HG03045 (cell line): Measurements from ENCODE around the gene PPIP5K2.
"Not testable (repeated sequence)": the region's sequence is repeated elsewhere in the genome, so short reads cannot be mapped to it uniquely, and the experiment has no call there.

Experiments
- ATAC-seq: cut with Tn5 transposase; IDR thresholded peaks from one replicate; pipeline ENCODE4 v1.9.1; 2021; ENCODE audit warnings: mild to moderate bottlenecking, moderate library complexity; ENCODE audit not compliant: unreplicated experiment

PPIP5K2 gene

DNA sequence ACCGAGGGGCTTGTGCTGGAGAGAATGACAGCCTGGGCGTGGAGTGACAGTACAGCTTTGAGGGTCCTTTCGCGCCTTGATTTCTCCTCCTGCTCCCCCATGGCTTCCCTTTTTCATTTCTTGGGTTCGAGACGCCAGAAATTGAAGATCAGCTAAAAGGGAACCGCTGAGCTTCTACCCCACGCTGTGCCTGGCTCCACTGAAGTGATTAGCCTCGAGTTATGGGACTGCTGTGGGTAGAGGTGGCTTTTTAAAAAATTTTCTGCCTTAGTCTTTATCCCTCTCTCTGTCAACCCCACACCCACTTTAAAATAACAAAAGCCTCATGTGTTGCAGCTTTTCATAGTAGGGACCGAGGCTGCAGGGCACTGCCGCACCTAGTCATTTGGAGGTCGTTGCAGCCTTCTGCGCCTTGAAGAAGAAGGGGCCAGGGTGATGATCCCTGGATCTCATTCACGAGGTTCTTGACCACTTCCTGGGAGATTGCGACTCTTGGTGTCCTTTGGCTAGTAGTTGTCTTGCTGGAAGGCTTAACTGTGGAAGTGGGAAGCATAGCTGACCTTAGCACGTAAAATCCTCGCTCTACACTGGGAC is 603 bp downstream of the PPIP5K2 start:
- ATAC-seq, result no peak

DNA sequence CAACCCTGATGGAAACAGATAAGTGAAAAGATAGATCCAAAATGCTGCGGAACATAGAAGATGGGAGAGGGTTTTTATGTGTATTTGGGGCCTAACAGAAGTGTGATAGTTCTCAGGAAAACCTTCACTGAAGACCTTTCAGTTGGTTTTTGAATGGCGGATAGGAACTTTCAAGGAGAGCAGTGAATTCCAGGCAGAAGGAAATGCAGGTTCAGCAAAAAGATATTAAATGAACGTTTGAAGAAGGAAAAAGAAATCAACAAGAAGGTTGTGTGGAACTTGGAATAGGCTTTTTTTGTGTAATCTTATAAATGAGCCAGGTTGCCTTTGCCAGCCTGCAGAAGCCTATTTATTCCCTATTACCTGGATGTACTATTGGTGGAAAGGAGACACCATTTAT is 2.1 kb downstream of the PPIP5K2 start:
- no peak for ATAC-seq

DNA sequence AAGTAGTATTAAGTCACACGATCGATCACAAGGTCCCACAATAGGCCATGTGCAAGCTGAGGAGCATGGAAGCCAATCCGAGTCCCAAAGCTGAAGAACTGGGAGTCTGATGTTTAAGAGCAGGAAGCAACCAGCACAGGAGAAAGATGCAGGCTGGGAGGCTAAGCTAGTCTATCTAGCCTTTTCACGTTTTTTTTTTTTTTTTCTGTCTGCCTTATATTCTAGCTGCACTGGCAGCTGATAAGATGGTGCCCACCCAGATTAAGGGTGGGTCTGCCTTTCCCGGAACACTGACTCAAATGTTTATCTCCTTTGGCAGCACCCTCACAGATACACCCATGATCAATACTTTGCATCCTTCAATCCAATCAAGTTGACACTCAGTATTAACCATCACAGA is 6.5 kb downstream of the PPIP5K2 start:
- no peak for ATAC-seq

DNA sequence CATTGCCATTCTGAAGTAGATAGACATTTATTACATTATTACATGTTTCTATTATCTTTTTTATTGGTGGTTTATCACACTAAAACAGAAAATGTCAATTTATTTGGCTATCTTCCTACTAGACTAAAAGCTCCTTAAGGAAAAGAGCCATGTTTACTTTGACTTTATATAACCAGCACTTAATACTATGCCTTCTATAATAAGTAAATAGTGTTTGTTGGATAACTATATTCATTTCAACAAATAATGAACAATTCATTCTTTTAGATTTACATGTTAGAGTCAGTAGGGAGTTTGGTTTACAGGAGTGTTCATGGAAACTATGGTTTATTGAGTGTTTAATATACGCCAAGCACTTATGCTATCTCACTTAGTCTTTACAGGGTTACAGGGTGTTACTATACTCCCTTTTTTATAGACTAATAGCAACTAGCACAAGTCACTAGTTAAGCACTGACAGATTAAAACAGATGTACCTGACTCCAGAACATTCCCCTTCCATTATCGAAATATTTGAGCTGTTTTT is 7.3 kb downstream of the PPIP5K2 start:
- ATAC-seq, result no peak

DNA sequence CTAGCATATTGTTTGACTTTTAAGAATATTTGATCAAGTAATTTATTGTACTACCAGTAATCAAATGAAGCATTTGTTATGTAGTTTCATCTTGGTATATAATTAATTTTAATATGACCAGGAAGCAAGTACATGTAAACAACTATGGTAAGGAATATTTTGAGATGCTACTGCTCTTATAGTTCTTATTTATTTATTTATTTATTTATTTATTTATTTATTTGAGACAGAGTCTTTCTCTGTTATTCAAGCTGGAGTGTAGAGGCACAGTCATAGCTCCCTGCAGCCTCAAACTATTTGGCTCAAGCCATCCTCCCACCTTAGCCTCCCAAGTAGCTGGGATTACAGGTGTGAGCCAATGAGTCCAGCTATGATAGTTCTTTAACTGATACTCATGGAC is 8.1 kb downstream of the PPIP5K2 start:
- ATAC-seq, result no peak

DNA sequence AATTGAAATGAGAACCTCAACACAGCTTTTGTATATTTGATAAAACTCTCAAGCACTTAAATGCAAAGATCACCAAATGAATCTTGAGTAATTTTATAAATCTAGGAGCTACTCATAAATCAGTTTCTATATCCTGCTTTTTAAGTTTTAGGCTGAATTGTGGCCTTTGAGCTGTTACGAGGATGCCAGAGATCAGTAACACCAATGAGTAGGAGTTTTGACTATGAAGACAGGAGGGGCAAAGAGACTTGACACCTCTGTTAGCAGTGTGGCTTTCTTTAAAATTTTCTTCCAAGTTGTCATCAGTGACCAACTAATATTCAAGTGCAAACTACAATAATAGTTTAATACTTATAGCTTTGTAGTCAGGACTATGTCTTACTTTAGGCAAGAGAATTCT is 12.6 kb downstream of the PPIP5K2 start:
- ATAC-seq, result no peak

DNA sequence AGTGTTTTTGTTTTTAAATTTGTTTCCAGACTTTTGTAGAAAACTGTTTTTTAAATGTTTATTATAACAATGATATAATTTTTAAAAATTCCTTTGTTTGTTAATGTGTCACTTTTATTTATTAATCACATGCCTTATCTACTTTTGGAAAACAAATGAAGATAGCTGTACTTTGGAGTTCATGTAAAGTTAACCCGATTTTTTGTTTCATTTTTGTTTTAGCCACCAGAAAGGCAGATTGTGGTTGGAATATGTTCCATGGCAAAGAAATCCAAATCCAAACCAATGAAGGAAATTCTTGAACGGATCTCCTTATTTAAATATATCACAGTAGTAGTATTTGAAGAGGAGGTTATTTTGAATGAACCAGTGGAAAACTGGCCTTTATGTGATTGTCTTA is 13.1 kb downstream of the PPIP5K2 start:
- ATAC-seq, result no peak

DNA sequence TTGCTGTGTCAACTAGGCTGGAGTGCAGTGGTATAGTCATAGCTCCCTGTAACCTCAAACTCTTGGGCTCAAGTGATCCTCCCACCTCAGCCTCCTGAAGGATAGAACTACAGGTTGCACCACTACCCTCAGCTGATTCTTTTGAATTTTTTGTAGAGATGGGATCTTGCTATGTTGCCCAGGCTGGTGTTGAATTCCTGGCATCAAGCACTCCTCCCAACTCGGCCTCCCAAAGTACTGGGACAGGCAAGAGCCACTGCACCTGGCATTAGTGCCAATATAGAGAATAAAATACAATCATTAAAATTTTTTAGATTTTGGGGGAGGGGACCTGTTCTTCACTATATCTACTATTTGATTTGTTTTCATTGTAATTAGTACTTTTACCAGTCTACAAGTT is 15.4 kb downstream of the PPIP5K2 start:
- no peak for ATAC-seq

DNA sequence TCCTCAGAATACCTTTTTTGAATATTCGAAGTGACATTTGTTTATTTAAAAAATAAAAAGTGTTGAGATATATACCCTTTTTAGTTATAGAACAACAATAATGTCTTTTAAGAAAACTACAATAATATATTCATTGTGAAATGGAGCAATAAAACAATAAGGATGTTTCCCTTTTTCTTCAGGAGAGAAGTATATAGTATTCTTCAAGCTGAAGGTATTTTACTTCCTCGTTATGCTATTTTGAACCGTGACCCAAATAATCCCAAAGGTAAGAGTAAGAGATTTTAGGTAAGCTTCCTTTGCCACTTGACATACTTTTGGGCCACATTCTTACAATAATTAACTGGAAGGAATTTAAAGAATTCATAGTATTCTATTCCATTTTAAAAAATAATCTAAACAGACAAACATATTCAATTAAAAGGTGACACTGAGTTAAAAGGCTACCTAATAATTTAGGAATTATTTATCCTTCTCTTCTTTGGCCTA is 18.1 kb downstream of the PPIP5K2 start:
- ATAC-seq, result no peak

DNA sequence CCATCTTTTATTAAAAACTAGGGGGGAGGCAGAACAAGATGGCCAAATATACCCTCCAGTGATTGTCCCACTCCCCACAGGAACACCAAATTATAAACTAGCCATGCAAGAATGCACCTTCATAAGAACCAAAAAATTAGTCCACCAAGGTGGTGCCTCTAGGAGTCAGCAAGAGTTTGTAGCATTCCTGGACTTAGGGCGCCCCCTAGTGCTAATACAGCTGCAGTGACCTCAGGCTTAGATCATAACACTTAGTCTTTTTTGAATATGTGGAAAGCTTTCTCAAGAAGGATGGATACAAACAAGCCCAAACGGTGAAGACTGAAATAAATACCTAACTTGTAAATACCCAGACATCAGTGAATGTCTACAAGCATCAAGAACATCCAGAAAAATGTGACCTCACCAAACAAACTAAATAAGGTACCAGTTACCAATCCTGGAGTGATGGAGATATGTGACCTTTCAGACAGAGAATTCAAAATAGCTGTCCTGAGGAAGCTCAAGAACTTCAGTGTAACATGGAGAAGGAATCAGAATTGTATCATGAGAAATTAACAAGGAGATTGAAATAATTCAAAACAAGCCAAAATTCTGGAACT is 19.3 kb downstream of the PPIP5K2 start:
- peak; percentile 98 for ATAC-seq

DNA sequence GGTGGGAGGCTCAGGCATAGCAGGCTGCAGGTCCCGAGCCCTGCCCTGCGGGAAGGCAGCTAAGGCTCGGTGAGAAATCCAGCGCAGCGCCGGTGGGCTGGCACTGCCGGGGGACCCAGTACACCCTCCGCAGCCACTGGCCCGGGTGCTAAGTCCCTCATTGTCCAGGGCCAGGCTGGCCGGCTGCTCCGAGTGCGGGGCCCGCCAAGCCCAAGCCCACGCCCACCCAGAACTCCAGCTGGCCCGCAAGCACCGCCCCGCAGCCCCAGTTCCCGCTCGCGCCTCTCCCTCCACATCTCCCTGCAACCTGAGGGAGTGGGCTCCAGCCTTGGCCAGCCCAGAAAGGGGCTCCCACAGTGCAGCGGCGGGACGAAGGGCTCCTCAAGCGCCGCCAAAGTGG is 22.0 kb downstream of the PPIP5K2 start:
- not testable (repeated sequence) for ATAC-seq

DNA sequence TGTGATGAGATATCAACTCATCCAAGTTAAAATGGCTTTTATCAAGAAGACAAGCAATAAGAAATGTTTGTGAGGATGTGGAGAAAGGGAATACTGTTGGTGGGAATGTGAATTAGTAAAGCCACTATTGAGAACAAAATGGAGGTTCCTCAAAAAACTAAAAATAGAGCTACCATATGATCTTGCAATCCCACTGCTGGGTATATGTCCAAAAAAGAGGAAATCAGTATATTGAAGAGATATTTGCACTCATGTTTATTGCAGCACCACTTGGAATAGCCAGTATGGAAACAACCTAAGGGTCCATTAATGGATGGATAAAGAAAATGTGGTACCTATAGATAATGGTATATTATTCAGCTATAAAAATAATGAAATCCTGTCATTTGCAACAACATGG is 25.1 kb downstream of the PPIP5K2 start:
- ATAC-seq, result no peak

DNA sequence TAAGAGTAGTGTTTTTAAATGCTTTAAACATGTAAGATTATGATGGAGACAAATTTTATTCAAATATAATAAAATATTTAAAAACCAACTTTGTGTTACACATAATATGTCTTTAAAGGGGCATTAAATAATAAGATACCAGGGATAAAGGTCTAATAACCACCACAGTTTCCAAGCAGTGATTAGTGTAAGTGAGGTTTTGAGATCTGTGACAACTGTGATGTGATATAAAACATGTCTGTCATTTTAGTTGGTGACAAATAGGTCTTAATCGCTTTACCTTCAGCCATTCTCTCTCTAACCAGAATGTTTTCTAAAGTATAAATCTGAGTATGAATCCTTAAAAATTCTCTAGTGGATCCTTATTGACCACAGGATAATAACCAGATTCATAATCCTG is 28.1 kb downstream of the PPIP5K2 start:
- ATAC-seq, result no peak

DNA sequence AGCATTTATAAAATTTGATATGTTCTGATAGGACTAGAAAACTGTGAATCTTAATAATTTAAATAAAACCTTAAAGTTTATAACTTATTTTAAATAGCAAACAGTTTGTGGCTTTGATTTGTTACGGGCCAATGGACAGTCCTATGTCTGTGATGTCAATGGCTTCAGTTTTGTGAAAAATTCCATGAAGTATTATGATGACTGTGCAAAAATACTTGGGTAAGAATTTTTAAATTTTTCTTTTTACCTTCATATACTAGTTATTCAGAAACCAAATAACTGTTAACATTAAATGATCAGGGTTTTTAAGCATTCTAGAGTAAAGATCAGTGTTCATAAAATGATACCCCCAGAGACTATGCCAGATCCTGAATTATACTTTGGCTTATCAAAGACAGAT is 31.1 kb downstream of the PPIP5K2 start:
- ATAC-seq, result no peak

DNA sequence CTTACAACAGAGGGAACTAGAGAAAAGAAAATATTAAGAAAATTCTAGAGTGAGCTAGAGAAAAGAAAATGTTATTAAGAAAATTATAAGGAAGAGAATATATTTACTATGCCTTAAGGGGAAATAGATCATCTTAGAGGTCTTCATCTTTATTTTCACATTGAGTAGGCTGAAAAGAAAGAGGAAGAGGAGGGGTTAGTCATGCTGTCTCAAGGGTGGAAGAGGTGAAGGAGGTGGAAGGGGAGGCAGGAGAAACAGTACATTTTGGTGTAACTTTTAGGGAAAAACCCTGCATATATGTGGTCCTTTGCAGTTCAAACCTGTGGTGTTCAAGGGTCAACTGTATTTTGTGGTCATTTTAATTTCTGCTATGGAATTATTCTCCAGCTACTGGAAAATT is 46.6 kb downstream of the PPIP5K2 start:
- ATAC-seq, result no peak

DNA sequence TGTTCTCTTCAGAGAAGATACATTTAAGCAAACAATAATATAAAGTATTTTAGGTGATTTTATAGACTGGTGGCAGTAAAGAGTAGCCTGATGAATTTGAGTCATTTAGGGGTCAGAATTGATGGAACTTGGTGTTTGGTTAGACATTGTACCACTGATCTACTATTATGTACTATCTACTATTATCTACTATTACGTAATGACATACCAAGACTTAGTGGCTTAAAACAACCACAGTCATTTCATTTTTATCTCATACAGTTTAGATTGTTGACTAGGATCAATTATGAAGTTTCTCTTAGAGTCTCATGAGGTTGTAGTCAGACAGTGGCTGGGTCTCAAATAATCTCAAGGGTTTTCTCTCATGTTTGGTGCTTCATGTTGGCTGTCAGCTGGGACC is 54.0 kb downstream of the PPIP5K2 start:
- ATAC-seq, result no peak

DNA sequence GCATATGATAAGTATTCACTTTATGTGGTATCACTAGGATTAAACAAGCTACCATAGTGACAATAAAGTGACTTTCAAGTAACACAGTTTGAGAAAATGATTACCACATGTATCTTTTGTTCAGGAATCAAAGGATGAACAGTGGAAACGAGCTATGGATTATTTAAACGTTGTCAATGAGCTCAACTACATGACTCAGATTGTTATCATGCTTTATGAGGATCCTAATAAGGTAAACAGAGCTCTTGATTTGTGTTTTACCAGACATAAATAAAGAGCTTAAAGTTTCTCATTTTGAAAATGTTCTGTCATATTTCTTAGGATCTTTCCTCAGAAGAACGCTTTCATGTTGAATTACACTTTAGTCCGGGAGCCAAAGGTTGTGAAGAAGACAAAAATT is 57.4 kb downstream of the PPIP5K2 start:
- no peak for ATAC-seq

DNA sequence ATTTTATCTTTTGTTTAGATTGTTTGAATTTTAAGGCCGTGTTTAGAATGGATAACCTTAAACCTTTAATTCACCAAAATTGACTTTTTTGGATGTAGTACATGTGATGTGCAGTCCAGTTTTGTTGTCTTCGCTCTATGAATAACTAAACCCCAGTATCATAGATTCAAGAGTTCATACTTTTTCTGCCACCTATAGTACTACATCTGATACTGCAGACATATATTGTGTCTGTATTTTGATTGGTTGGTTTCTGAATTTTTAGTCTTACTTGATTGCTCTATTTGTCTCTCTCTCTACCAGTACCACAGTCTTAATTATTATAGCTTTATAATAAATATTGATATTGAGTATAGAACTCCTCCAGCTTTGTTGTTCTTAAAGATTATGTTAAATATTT is 58.1 kb downstream of the PPIP5K2 start:
- no peak for ATAC-seq

DNA sequence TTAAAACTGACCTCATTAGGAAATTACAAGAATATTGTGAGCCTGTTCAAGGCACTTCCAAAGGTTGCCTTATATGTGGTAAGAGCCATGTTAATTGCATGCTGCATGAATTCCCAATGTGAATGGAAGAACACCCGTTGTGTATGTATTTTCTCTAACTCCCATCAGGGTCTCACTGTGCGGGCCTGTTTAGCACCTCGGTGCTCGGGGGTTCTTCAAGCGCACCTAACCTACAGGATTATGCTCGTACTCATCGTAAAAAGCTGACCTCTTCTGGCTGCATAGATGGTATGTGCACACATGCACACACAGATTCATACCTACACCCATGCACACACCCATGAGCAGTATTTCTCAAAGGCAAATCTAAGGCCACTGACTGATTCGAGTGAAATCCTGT is 66.1 kb downstream of the PPIP5K2 start:
- no peak for ATAC-seq

DNA sequence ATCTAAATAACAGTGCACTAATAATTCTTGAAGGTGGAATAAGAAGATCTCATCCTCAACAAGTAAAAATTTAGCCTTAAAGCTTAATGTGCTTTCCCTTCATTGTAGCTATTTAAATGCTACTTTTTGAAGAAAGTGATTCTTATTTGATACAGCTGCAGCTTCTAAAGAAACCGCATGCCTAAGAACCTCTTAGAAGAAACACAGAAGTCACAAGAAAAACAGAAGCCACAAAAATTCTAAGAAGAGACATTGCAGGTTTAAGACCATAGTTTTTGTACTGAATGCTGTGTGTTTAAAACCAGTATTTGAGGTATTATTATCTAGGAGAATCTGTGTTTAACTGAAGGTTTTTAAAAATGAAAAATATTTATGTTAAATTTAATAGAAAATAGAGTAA is 68.3 kb downstream of the PPIP5K2 start:
- ATAC-seq, result no peak

DNA sequence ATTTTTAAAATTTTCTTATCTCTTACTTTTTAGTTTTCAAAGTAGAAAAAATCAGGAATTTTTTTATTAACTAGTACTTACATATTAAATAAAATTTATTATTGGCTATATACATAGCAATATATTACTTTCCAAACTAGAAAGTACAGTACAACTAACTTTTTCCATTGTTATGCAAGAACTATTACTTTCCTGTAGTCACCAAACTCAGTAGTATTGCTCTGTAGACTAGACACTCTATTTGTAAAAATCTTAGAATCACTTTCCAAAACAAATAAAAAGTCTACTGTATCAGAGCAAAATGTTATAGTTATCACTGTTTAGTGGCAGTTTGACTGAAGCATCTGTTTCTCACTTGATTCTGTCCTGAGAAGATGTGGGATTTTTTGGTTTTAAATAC is 83.1 kb downstream of the PPIP5K2 start:
- no peak for ATAC-seq

DNA sequence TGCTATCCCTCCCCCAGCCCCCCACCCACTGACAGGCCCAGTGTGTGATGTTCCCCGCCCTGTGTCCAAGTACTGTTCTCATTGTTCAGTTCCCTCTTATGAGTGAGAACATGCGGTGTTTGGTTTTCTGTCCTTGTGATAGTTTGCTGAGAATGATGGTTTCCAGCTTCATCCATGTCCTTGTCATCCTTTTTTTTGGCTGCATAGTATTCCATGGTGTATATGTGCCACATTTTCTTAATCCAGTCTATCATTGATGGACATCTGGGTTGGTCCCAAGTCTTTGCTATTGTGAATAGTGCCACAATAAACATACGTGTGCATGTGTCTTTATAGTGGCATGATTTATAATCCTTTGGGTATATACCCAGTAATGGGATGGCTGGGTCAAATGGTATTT is 84.9 kb downstream of the PPIP5K2 start:
- not testable (repeated sequence) for ATAC-seq
